Stimulated activated CD4-positive, alpha-beta T cell treated with anti-CD3 and anti-CD28 coated beads, Interleukin-12 subunit alpha, Interleukin-12 subunit beta, amount 100 ng/mL, for 48 hours (primary cell): ENCODE measurements around the gene SLC11A1.

Experiments used
- DNase-seq, 3 donors: peaks; one replicate each; pipeline ENCODE4 v3.0.0-alpha.2; 2020; ENCODE audit warnings: low read depth in 2 of 3, low spot score in 1 of 3

SLC11A1 gene

GRCh38 chr2:218393750-218394290, 11.7 kb downstream of the SLC11A1 start:
- no peak for DNase-seq

- DNase-seq: no peak
Observed at GRCh38 chr2:218394298-218395089, 12.4 kb downstream of the SLC11A1 start.

GRCh38 chr2:218395090-218395444, 13.0 kb downstream of the SLC11A1 start:
- DNase-seq: no peak

- DNase-seq: no peak
Observed at GRCh38 chr2:218395456-218395825, 13.4 kb downstream of the SLC11A1 start.

- DNase-seq: peak; percentile 87 to 91 (median 88)
Observed at GRCh38 chr2:218395826-218396687, 14.0 kb downstream of the SLC11A1 start.

- DNase-seq: peak in 2 of 3 donors; percentile 41 to 42
Observed at GRCh38 chr2:218396688-218397462, 14.8 kb downstream of the SLC11A1 start.

GRCh38 chr2:218397463-218397819, 15.4 kb downstream of the SLC11A1 start:
- no peak for DNase-seq

- peak in 2 of 3 donors; percentile 38 to 47 for DNase-seq
Observed at GRCh38 chr2:218397820-218398436, 15.9 kb downstream of the SLC11A1 start.

- DNase-seq: peak in 2 of 3 donors; percentile 47 to 61
Observed at GRCh38 chr2:218398437-218399390, 16.6 kb downstream of the SLC11A1 start.

GRCh38 chr2:218399391-218400166, 17.5 kb downstream of the SLC11A1 start, which contains the start of gene CTDSP1:
Gene CTDSP1 (plus strand): TSS chr2:218399868. CDS start chr2:218400091, 223 bp downstream.
- peak; percentile 84 to 90 (median 87) for DNase-seq

GRCh38 chr2:218400167-218400929, 18.3 kb downstream of the SLC11A1 start:
- DNase-seq: no peak

- DNase-seq: no peak
Observed at GRCh38 chr2:218400930-218401881, 19.1 kb downstream of the SLC11A1 start.

GRCh38 chr2:218401890-218402289, 19.8 kb downstream of the SLC11A1 start:
- DNase-seq: no peak

GRCh38 chr2:218402491-218402901, 20.4 kb downstream of the SLC11A1 start:
- DNase-seq: no peak

GRCh38 chr2:218402911-218403411, 20.9 kb downstream of the SLC11A1 start:
- DNase-seq: no peak

- DNase-seq: no peak
Observed at GRCh38 chr2:218403810-218404209, 21.7 kb downstream of the SLC11A1 start.
